ENCODE measurements around the gene PLA2G4E.

Gene PLA2G4E

DNA sequence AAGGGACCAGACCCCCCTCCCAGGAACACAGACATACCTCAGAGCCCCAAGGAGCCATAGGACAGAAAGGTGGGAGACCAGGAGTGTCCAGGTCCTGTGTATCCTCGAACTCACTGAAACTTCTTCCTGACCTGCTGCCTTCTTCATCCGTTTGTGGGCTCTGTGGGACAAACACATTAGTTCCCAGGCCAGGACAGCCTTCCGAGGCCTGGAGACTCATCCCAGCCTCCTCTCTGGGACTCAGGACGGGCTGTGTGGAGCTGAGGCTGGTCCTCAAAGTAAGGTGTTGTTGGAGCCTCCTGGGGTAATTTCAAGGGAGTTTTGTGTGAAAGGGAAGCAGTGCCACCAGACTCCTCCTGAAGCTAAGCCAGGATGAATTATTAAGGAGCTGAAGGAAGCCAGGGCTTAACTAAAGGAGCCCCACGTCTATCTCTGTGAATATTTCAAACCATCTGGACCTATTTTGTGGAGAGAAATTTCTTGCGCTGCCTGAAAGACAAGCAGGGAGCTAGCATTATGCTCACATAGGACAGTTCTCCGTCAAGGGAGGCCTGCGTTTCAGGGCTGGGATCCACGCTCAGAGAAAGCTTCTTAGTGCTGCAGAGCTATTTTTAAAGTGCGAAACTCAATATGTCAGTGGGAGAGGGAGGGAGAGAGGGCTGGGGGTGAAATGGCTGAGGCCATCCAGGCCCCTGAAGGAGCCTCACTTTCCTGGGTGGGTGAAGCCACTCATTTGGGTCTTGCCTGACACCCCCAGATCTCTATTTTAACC, 29.8 kb upstream of the PLA2G4E start:
- no peak for DNase-seq

DNA sequence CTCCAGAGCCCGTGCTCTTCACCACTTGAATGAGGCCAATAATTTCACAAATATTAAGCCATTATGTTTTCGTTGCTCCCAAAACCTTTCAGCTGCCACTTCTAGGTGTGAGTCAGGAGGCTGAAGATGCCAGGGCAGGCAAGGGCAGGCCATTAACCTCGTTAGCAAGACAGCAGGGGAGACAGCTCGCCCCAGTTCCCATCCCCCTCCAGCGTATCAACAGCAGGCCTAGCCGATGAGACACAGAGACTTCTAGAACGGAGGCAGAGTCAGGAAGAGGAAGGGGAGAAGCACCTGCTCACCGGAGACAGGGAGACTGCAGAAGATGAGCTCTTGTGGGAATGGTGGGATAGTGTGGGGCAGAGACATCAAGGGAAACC, 28.0 kb upstream of the PLA2G4E start:
- no peak for DNase-seq

DNA sequence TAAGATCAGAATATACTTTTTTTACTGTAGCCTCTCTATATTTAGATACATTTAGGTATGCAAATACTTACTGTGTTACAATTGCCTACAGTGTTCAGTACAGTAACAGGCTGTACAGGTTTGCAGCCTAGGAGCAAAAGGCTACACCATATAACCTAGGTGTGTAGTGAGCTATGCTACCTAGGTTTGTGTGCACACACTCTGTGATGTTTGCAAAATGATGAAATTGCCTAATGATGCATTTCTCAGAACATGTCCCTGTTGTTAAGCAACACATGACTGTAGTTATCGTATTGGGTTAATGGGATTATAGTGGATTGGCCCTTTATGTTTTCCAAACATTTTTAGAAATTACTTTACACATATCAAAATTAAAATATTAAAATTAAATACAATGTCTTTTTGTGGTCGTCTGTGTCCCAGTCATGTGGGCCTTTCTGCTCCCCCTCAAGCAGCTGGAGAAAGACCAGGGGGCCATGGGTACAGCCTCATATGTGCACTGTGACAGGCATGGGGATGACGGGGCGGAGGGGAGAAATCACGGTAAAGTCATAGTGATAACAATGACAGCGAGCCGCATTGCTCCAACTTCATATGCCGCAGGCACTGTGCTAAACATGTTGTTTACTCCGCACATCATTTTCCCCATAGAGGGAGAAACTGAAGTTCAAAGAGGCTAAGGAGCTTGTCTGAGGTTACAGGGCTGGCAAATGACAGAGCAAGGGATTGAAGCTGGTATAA, 27.4 kb upstream of the PLA2G4E start:
- DNase-seq: no peak

DNA sequence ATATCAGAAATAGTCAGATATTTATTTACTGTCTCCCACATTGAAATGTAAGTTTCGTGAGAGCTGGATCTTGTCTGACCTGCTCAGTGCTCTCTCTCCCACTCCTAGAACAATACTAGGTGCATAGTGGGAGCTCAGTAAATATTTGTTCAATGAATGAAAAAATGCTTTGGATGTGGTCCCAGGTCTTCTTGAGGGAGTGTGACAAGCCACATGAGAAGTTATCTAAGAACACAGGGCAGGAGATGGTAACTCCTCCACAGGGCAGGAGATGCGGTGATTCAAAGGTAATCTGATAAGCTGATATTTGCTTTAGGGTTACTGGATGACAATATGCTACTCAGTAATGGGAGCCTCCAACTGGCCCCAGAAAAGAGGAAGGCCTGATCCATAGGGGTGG, 25.8 kb upstream of the PLA2G4E start:
- no peak for DNase-seq

DNA sequence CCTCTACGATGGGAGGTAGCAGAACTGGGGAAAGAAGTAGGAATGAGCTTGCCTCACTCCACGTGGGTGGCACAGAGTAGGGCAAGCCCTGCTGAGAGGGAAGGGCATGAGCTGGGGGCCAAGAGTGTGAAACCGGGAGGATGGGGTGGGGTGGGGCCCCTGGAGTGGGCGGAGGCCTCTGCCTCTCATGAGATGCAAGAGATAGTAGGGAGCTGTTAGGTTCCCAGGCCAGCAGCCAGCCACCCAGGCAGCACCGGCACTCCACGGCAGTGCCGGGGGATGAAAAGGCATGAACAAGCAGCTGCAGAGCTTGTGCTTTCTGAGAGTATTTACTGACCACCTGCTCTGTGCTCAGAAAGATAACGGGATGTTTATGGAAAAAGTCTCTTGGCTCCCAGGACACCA, 24.4 kb upstream of the PLA2G4E start:
- no peak for DNase-seq

GRCh38 chr15:42042602-42043400, 22.0 kb upstream of the PLA2G4E start:
- no peak for DNase-seq

DNA sequence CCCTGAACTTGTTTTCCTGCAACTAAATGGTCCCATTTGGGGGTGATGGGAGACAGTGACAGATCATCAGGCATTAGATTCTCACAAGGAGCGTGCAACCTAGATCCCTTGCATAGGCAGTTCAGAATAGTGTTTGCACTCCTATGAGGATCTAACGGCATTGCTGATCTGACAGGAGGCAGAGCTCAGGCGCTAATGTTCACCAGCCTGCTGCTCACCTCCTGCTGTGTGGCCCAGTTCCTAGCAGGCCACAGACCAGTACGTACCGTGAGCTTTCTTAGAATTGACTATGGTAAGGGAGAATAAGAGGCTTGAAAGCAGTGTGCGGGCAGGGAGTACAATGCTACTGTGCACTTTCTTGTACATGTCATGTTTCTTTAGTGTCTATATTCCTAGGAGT, 17.6 kb upstream of the PLA2G4E start:
- no peak for DNase-seq

- DNase-seq: no peak
Measured at GRCh38 chr15:42037656-42038055, 16.8 kb upstream of the PLA2G4E start.

- DNase-seq: no peak
Measured at GRCh38 chr15:42036966-42037365, 16.1 kb upstream of the PLA2G4E start.

- DNase-seq: no peak
Measured at GRCh38 chr15:42036112-42036905, 15.5 kb upstream of the PLA2G4E start.

GRCh38 chr15:42035435-42035761, 14.6 kb upstream of the PLA2G4E start:
- DNase-seq: no peak

GRCh38 chr15:42034628-42035434, 14.0 kb upstream of the PLA2G4E start:
- no peak for DNase-seq

- no peak for DNase-seq
Measured at GRCh38 chr15:42033214-42033873, 12.5 kb upstream of the PLA2G4E start.

- no peak for DNase-seq
Measured at GRCh38 chr15:42032376-42033213, 11.8 kb upstream of the PLA2G4E start.

DNA sequence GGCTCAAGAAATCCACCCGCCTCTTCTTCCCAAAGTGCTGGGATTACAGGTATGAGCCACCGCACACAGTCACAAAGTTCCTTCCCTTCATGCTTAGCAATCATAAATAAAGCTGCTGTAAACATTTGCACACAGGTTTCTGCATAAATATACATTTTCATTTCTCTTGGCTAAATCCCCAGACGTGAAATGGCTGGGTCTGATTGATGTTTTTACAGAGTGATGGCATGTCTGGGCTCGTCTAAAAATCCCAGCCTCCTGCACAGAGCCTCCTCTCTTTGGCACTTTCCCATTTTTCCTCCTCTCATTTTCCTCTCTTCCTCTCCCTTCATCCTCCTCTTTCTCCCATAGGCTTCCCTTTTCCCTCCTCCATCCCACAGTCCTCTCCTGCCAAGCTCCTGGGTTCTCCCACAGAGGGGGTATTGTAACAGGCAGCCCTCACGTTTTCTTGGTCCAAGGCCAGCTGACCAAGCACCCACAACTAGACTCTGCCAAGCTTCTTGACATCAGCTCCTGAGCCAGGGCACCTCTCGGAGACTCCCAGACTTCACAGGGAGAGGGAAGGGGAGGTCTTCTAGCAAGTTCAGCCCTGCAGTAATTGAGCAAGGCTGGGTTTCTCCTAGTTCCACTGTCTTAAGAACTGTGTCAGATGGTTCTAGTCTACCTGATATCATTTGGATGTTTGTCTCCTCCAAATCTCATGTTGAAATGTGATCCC, 10.5 kb upstream of the PLA2G4E start:
- DNase-seq: no peak

GRCh38 chr15:42027521-42027920, 6.7 kb upstream of the PLA2G4E start:
- no peak for DNase-seq

- no peak for DNase-seq
Measured at GRCh38 chr15:42024303-42024702, 3.5 kb upstream of the PLA2G4E start.

DNA sequence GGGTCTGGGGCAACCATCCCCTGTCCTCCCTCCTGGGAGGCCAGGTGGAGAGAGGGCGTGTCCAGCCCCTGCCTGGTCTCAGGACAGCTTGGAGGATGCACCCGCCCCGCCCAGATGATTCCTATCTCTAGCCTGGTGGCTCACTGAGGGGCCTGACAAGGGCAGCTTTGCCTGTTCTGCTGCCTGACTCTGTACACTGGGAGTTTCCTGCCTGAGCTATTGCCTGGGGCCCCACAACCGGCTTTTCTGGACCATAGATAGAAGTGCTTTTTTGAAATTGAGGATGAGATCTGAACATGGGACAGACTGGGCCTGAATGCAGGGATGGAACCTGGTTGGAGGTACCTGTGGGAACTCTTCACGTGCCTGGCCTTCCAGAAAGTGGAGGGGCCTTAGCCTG, 751 bp upstream of the PLA2G4E start:
- DNase-seq: no peak

GRCh38 chr15:42018306-42019224, 2.3 kb downstream of the PLA2G4E start:
- DNase-seq: no peak

Data from NCI-H1436 treated with DMSO at 0.1 percent for 48 hours (cell line).